Sigmoid colon (tissue), 4 donors: Measurements from ENCODE around the gene TEP1.

ENCODE experiments used
- CTCF ChIP-seq, 4 experiments: fragments of 450-650 bp in 3 of 4; fragments of 200-600 bp in 1 of 4; IDR thresholded peaks; one replicate each; pipeline ENCODE4 v1.5.1; 2016 to 2019; ENCODE audit warnings: antibody characterized with exemption in 4 of 4, mild to moderate bottlenecking in 3 of 4, moderate library complexity in 2 of 4
- EP300 ChIP-seq, 4 donors: sonication (generic); formaldehyde crosslinking; IDR thresholded peaks; one replicate each; pipeline ENCODE4 v1.6.1; 2017; ENCODE audit warnings: antibody characterized with exemption in 4 of 4
- POLR2A ChIP-seq, 2 donors: fragments of 450-650 bp; IDR thresholded peaks; one replicate each; pipeline ENCODE4 v1.6.1; 2016; ENCODE audit warnings: antibody characterized with exemption in 2 of 2, mild to moderate bottlenecking in 2 of 2, moderate library complexity in 2 of 2
- POLR2AphosphoS5 ChIP-seq, 4 donors: sonication (generic); formaldehyde crosslinking; IDR thresholded peaks; one replicate each; pipeline ENCODE4 v1.6.1; 2017; ENCODE audit warnings: antibody characterized with exemption in 4 of 4

DNA sequence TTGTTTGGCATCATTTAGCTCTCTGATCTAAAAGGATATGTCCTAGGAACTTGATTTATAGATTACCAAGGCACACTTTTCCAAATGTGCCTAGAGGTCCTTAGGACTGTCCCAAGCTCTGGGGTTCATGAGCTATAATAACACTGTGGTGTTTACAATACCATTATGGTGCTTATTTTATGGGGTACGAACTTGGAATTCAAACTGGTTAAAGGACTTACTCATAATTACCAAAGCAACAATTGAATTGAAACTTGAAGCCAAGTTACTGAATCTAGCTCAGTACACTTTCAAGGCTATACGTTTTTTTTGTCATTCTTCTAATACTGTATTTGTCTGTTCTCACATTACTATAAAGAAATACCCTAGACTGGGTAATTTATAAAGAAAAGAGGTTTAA, 9.6 kb upstream of the TEP1 start:
- TF ChIP-seq CTCF (IDR thresholded peaks at IDR 0.05) (no peak), POLR2AphosphoS5 (IDR thresholded peaks at IDR 0.05) (no peak), EP300 (IDR thresholded peaks at IDR 0.05) (no peak), POLR2A (IDR thresholded peaks at IDR 0.05) (no peak)
